ENCODE results near the gene GPS2. TPM values are rescaled to one million over a fixed set of nuclear protein-coding genes. Genes with fewer than 3 reads are reported as not detected.
A peak's percentile ranks its signal among the peaks of the same experiment; 100 is the strongest.

GPS2 gene
- total and polyA plus RNA-seq, 2 donors (not counting 1 experiment from before 2014, with no cell fraction given): 30.6 to 55.3 TPM

DNA sequence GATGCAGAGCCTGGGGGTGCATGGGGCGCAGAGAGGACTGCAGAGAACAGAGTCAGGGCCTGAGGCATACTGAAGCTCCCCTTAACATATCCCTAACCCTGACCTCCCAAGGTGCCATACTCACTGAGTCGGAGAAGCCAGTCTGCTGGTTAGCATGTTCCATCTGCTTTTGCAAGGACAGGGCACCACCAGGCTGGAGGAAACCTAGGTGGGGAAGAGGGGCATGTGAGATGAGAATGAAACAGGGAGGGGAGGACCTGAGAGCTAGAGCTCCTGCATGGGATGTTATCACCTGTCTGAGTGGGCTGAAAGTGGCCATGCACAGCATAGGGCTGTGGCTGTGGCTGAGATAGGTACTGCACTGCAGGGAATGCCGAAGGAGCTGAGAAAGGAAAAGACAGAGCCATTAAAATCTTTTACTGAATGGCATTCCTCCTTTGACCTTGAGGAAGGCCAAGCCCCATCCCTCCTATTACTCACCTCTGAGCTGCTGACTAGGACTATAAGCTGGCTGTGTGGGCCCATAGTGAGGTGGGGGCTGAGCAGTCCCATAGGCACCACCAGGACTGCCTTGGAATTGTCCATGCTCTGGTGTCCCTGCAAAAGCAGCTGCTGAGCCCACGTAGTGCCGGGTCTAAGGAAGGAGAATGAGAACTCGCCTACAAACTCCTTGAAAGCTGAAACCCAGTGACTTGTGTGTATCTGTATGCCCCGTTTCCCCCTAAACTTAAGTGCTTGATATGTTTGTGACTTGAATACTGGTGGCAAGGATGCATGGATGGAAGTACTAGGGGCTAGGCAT lies 1.9 kb downstream of the GPS2 start:
- Histone ChIP-seq H3K79me2 (ENCODE audit: control insufficient read depth, insufficient read depth, low read length) (peaks cover 41% of the 10 kb centered on the region), H4K20me1 (ENCODE audit: control insufficient read depth, extremely low read depth, insufficient read depth, low read length) (no peaks in the 10 kb centered on the region), H3K36me3 (ENCODE audit: control insufficient read depth, insufficient read depth, low read length) (peaks cover 32% of the 10 kb centered on the region), H3K27me3 (ENCODE audit: control insufficient read depth, insufficient read depth, low read length) (no peaks in the 10 kb centered on the region), H2AFZ (ENCODE audit: low read length) (no peak overlapping the region), H3K27ac (ENCODE audit: insufficient read depth, low read length) (peak overlapping the region; percentile 37), H3K4me1 (ENCODE audit: control insufficient read depth, extremely low read depth, insufficient read depth, low read length) (peaks cover 8% of the 10 kb centered on the region), H3K4me3 (replicated peaks in 1 of 4; ENCODE audit: control extremely low read depth in 1 of 4, insufficient read depth in 1 of 4, low read depth in 3 of 4, low read length in 4 of 4) (peak overlapping the region in 1 of 4 experiments; percentile 1), H3K9ac (ENCODE audit: insufficient read depth, low read length) (no peak overlapping the region), H3K4me2 (ENCODE audit: extremely low read depth, insufficient read depth, low read length) (no peak overlapping the region), H3K9me3 (ENCODE audit: control insufficient read depth, insufficient read depth, low read depth, low read length) (no peaks in the 10 kb centered on the region)
- no peak for TF ChIP-seq EZH2 (IDR thresholded peaks at IDR 0.05; ENCODE audit: low read length, missing control alignments)
- TF ChIP-seq, protein P1, sequence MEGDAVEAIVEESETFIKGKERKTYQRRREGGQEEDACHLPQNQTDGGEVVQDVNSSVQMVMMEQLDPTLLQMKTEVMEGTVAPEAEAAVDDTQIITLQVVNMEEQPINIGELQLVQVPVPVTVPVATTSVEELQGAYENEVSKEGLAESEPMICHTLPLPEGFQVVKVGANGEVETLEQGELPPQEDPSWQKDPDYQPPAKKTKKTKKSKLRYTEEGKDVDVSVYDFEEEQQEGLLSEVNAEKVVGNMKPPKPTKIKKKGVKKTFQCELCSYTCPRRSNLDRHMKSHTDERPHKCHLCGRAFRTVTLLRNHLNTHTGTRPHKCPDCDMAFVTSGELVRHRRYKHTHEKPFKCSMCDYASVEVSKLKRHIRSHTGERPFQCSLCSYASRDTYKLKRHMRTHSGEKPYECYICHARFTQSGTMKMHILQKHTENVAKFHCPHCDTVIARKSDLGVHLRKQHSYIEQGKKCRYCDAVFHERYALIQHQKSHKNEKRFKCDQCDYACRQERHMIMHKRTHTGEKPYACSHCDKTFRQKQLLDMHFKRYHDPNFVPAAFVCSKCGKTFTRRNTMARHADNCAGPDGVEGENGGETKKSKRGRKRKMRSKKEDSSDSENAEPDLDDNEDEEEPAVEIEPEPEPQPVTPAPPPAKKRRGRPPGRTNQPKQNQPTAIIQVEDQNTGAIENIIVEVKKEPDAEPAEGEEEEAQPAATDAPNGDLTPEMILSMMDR (conservative IDR thresholded peaks at IDR 0.05 in 1 of 2, IDR thresholded peaks at IDR 0.05 in 1 of 2; ENCODE audit: low read depth in 1 of 2, low read length in 2 of 2): peak in 1 of 2 donors; percentile 12
- no peak for DNase-seq (ENCODE audit: low read depth in 2 of 2)

DNA sequence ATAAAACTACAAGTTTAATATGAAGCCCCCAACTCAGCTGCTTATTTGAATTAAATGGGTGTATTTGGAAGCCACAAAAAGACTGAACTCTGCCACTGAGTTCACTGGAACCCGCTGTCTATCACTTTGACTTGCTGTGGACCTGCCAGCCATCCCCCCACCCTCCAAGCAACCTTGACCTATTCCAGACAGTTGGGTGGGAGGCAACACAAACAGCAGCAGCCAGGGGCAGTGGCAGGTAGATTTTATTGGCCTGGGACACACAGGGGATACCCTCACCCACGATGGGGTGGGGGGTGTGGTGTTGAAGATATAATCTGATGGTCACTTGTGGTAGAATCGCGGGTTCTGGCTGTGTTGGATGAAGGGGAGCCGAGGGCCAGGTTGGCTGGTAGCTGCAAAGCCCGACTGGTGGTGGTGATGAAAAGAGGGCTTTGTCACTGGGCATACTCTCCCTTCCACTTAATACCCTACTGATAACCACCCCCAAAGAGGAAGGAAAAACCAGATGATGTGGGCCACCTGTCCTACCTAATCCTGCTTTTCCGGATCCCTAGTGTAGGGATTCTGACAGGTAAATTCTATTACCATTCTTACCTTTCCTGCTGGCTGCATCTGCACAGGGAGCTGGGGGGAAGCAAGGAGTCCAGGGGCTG lies 2.6 kb downstream of the GPS2 start:
- DNase-seq (ENCODE audit: low read depth in 2 of 2): no peak
- Histone ChIP-seq H3K4me1 (ENCODE audit: control insufficient read depth, extremely low read depth, insufficient read depth, low read length) (peaks cover 8% of the 10 kb centered on the region), H3K36me3 (ENCODE audit: control insufficient read depth, insufficient read depth, low read length) (peaks cover 31% of the 10 kb centered on the region), H2AFZ (ENCODE audit: low read length) (no peak overlapping the region), H3K27ac (ENCODE audit: insufficient read depth, low read length) (no peak overlapping the region), H3K4me2 (ENCODE audit: extremely low read depth, insufficient read depth, low read length) (no peak overlapping the region), H4K20me1 (ENCODE audit: control insufficient read depth, extremely low read depth, insufficient read depth, low read length) (no peaks in the 10 kb centered on the region), H3K4me3 (replicated peaks in 1 of 4; ENCODE audit: control extremely low read depth in 1 of 4, insufficient read depth in 1 of 4, low read depth in 3 of 4, low read length in 4 of 4) (no peak overlapping the region), H3K79me2 (ENCODE audit: control insufficient read depth, insufficient read depth, low read length) (peaks cover 48% of the 10 kb centered on the region), H3K27me3 (ENCODE audit: control insufficient read depth, insufficient read depth, low read length) (no peaks in the 10 kb centered on the region), H3K9ac (ENCODE audit: insufficient read depth, low read length) (no peak overlapping the region), H3K9me3 (ENCODE audit: control insufficient read depth, insufficient read depth, low read depth, low read length) (no peaks in the 10 kb centered on the region)
- TF ChIP-seq, protein P1 (conservative IDR thresholded peaks at IDR 0.05 in 1 of 2, IDR thresholded peaks at IDR 0.05 in 1 of 2; ENCODE audit: low read depth in 1 of 2, low read length in 2 of 2): no peak
- no peak for TF ChIP-seq EZH2 (IDR thresholded peaks at IDR 0.05; ENCODE audit: low read length, missing control alignments)

DNA sequence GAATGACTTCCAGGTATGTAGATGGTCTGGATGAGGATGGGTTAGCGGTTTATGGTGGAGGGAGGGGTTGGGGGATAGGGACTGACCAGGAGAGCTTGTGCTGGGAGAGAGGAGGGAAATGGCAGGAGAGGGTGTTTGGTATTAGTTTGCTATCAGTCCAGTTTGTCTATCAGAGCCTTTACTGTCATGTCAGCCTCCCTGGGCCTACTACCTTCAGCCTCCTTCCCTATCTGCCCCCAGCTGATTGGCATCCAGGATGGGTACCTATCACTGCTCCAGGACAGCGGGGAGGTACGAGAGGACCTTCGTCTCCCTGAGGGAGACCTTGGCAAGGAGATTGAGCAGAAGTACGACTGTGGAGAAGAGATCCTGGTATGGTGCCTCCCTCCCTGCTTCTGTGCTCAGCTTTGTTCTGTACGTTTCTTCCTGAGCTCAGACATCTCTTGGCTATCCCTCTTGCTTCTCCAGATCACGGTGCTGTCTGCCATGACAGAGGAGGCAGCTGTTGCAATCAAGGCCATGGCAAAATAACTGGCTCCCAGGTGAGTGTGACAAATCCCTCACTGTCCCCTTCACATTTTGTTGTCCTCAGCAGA lies 4.0 kb downstream of the GPS2 start:
- Histone ChIP-seq H3K27me3 (ENCODE audit: control insufficient read depth, insufficient read depth, low read length) (no peaks in the 10 kb centered on the region), H4K20me1 (ENCODE audit: control insufficient read depth, extremely low read depth, insufficient read depth, low read length) (no peaks in the 10 kb centered on the region), H3K9ac (ENCODE audit: insufficient read depth, low read length) (no peak overlapping the region), H3K36me3 (ENCODE audit: control insufficient read depth, insufficient read depth, low read length) (peaks cover 31% of the 10 kb centered on the region), H3K4me2 (ENCODE audit: extremely low read depth, insufficient read depth, low read length) (no peak overlapping the region), H3K9me3 (ENCODE audit: control insufficient read depth, insufficient read depth, low read depth, low read length) (no peaks in the 10 kb centered on the region), H3K4me3 (replicated peaks in 1 of 4; ENCODE audit: control extremely low read depth in 1 of 4, insufficient read depth in 1 of 4, low read depth in 3 of 4, low read length in 4 of 4) (no peak overlapping the region), H3K4me1 (ENCODE audit: control insufficient read depth, extremely low read depth, insufficient read depth, low read length) (peaks cover 8% of the 10 kb centered on the region), H3K79me2 (ENCODE audit: control insufficient read depth, insufficient read depth, low read length) (peaks cover 49% of the 10 kb centered on the region), H2AFZ (ENCODE audit: low read length) (no peak overlapping the region), H3K27ac (ENCODE audit: insufficient read depth, low read length) (no peak overlapping the region)
- DNase-seq (ENCODE audit: low read depth in 2 of 2): no peak
- TF ChIP-seq, protein P1 (conservative IDR thresholded peaks at IDR 0.05 in 1 of 2, IDR thresholded peaks at IDR 0.05 in 1 of 2; ENCODE audit: low read depth in 1 of 2, low read length in 2 of 2): no peak
- no peak for TF ChIP-seq EZH2 (IDR thresholded peaks at IDR 0.05; ENCODE audit: low read length, missing control alignments)
